ENCODE measurements around the gene BRINP1.

Gene BRINP1

DNA sequence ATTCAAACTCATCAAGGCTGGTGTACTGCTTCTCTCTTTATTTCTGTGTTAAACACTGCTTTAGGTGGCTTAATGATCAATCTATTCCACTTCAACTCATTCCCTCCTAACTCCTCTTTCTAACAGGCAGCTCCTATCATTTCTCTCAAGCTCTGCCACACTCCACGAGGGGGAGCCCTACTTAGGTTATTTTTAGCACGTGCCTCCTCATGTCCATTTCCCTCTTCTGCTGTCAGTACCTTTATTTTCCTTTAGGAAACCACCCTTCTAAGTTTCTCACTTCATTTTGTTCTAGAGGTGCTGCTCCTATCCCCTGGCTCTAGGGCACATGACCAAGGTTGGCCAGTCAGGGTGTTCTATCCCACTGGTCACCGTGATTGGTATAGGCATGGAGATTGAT lies 6.7 kb upstream of the BRINP1 start:
- TF ChIP-seq EP300 (IDR thresholded peaks at IDR 0.05; ENCODE audit: borderline replicate concordance): no peak
- TF ChIP-seq, protein P1, sequence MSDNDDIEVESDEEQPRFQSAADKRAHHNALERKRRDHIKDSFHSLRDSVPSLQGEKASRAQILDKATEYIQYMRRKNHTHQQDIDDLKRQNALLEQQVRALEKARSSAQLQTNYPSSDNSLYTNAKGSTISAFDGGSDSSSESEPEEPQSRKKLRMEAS (IDR thresholded peaks at IDR 0.05): peak; percentile 49
- no peak for TF ChIP-seq TCF12 (IDR thresholded peaks at IDR 0.05; ENCODE audit: low read depth)
- no peak for TF ChIP-seq NFIC (IDR thresholded peaks at IDR 0.05)
- TF ChIP-seq ZBTB7A (IDR thresholded peaks at IDR 0.05; ENCODE audit: low read depth): no peak
- no peak for TF ChIP-seq TEAD4 (IDR thresholded peaks at IDR 0.05)
- TF ChIP-seq FOXM1 (IDR thresholded peaks at IDR 0.05; ENCODE audit: borderline replicate concordance, low read depth): no peak
- peak; percentile 19; the same call in 1 of the 2 replicates for TF ChIP-seq RAD21 (IDR thresholded peaks at IDR 0.05; ENCODE audit: low read depth)
- TF ChIP-seq YY1 (IDR thresholded peaks at IDR 0.05; ENCODE audit: low read depth): no peak
- TF ChIP-seq EGR1 (IDR thresholded peaks at IDR 0.05): no peak
- TF ChIP-seq, protein P2, sequence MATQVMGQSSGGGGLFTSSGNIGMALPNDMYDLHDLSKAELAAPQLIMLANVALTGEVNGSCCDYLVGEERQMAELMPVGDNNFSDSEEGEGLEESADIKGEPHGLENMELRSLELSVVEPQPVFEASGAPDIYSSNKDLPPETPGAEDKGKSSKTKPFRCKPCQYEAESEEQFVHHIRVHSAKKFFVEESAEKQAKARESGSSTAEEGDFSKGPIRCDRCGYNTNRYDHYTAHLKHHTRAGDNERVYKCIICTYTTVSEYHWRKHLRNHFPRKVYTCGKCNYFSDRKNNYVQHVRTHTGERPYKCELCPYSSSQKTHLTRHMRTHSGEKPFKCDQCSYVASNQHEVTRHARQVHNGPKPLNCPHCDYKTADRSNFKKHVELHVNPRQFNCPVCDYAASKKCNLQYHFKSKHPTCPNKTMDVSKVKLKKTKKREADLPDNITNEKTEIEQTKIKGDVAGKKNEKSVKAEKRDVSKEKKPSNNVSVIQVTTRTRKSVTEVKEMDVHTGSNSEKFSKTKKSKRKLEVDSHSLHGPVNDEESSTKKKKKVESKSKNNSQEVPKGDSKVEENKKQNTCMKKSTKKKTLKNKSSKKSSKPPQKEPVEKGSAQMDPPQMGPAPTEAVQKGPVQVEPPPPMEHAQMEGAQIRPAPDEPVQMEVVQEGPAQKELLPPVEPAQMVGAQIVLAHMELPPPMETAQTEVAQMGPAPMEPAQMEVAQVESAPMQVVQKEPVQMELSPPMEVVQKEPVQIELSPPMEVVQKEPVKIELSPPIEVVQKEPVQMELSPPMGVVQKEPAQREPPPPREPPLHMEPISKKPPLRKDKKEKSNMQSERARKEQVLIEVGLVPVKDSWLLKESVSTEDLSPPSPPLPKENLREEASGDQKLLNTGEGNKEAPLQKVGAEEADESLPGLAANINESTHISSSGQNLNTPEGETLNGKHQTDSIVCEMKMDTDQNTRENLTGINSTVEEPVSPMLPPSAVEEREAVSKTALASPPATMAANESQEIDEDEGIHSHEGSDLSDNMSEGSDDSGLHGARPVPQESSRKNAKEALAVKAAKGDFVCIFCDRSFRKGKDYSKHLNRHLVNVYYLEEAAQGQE (IDR thresholded peaks at IDR 0.05; ENCODE audit: low read depth): no peak
- TF ChIP-seq TAF1 (IDR thresholded peaks at IDR 0.05; ENCODE audit: low read depth): no peak
- no peak for TF ChIP-seq CEBPB (IDR thresholded peaks at IDR 0.05)
- TF ChIP-seq, protein P3, sequence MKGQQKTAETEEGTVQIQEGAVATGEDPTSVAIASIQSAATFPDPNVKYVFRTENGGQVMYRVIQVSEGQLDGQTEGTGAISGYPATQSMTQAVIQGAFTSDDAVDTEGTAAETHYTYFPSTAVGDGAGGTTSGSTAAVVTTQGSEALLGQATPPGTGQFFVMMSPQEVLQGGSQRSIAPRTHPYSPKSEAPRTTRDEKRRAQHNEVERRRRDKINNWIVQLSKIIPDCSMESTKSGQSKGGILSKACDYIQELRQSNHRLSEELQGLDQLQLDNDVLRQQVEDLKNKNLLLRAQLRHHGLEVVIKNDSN (IDR thresholded peaks at IDR 0.05): no peak
- no peak for TF ChIP-seq CREB1 (IDR thresholded peaks at IDR 0.05; ENCODE audit: low read depth)

DNA sequence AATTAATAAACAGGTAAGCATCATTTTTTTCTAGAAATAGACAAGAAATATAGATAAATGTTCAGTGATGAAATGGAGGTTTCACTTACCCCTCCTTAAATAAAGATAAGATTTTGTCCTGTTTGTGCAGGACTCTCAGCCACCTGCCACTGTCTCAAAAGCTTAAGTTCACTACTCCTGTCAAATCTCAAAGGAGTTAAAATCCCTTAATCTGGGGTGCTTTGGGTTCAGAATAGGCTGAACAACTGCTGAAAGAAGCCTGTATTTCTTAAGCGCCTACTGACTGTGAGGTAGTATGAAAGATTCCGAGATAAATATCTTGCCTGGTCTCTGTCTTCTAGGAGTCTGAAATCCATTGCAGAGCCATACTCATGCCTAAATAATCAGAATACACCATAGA lies 3.7 kb upstream of the BRINP1 start:
- TF ChIP-seq YY1 (IDR thresholded peaks at IDR 0.05; ENCODE audit: low read depth): no peak
- TF ChIP-seq, protein P3 (IDR thresholded peaks at IDR 0.05): no peak

DNA sequence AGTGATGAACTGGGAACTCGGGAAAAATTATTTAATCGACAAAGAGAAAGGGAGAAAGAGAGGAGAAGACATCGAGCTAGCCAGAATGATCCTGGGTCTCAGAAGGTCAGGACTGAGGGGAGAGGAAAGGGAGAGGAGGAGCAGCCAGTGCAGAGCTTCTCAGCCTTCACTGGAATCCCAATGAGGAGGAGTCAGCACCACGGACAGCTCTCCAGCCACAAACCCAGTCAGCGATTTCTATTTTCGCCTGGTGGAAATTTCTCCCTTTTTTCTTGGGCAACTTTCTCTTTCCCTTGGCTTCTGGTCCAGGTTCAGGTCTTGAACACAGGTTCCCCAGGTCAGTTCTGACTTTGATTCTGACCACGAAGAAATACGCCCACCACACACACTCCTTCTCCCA lies 1.6 kb upstream of the BRINP1 start:
- no peak for TF ChIP-seq CEBPB (IDR thresholded peaks at IDR 0.05)
- TF ChIP-seq, protein P1 (IDR thresholded peaks at IDR 0.05): no peak
- TF ChIP-seq, protein P2 (IDR thresholded peaks at IDR 0.05; ENCODE audit: low read depth): peak; percentile 93

DNA sequence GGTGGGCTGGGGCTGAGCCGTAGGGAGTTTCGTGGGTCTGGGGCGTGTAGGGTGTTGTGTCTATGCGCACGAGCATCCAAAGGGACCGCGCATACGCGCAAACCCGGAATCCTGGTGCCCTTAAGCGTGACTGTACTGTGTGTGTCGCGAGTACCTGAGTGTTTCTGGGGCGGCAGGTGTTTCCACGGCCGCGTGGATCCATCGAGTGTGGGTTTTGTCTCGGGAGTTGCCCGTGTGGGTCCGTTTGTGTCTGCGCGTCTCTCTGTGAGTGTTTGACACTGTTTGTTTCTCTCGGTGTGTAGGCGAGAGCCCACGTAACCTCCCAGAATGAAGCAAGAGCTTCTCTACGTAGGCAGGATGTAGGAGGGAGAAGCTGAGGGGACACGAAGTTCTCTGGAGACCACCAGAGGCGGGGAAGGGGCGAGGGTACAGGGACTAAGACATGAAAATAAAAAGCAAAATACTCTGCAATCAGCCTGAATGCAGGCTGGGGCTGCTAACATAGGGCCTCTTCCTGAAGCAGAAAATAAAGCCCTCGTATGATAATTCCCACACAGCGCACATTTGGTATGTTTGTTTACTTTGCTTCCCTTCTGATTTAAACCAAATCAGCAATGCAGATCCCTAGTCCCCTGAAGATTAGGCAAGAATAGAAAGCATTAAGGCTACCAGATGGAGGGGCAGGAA lies 588 bp upstream of the BRINP1 start:
- TF ChIP-seq CREB1 (IDR thresholded peaks at IDR 0.05; ENCODE audit: low read depth) (no peak), TAF1 (IDR thresholded peaks at IDR 0.05; ENCODE audit: low read depth) (no peak), CEBPB (IDR thresholded peaks at IDR 0.05) (no peak), FOXM1 (IDR thresholded peaks at IDR 0.05; ENCODE audit: borderline replicate concordance, low read depth) (no peak), TEAD4 (IDR thresholded peaks at IDR 0.05) (no peak), ZBTB7A (IDR thresholded peaks at IDR 0.05; ENCODE audit: low read depth) (no peak), EGR1 (IDR thresholded peaks at IDR 0.05) (no peak), TCF12 (IDR thresholded peaks at IDR 0.05; ENCODE audit: low read depth) (no peak), RAD21 (IDR thresholded peaks at IDR 0.05; ENCODE audit: low read depth) (no peak), EP300 (IDR thresholded peaks at IDR 0.05; ENCODE audit: borderline replicate concordance) (no peak), NFIC (IDR thresholded peaks at IDR 0.05) (no peak)
- TF ChIP-seq, protein P1 (IDR thresholded peaks at IDR 0.05): no peak
- TF ChIP-seq, protein P2 (IDR thresholded peaks at IDR 0.05; ENCODE audit: low read depth): no peak
- TF ChIP-seq, protein P3 (IDR thresholded peaks at IDR 0.05): no peak
